ENCODE results near the gene ANKRD39. TPM values are rescaled to one million over a fixed set of nuclear protein-coding genes. Genes with fewer than 3 reads are reported as not detected.

Gene ANKRD39
- total and polyA plus RNA-seq, 2 of the 8 experiments (the other 6 are each of a cell fraction or from before 2014, with no cell fraction given) = 18.5 to 21.3 TPM

DNA sequence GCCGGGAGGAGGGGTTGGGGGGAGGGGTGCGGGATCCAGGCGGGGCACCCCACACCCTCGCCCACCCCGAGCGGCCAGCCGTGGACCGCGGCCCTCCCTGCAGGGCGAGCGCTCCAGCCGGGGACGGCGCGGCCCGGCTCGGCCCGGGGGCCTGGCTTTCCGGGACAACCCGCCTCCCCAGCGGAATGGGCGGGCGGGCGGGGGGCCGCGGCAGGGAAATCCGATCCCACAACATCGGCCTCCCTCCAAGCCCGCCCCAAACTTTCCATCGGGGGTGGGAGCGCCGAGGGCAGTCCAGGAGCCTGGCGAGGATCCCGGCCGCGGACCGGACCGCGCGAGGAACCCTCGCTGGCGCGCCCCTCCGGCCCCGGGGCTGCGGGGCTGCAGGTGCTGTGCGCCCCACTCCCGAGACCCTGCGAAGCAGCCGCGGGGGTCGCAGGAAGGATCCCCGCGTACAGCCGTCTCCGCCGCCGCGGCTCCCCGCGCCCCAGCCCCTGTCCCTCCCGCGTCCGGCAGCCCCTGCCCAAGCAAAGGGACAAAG, 11.5 kb upstream of the ANKRD39 start (continued):
- TF ChIP-seq RFX5 (IDR thresholded peaks at IDR 0.05; ENCODE audit: borderline replicate concordance, low read depth, low read length) = no peak
- TF ChIP-seq TCF12 (IDR thresholded peaks at IDR 0.05; ENCODE audit: low read depth, low read length) = no peak
- no peak for TF ChIP-seq ATF3 (IDR thresholded peaks at IDR 0.05; ENCODE audit: insufficient read depth, low read depth, low read length)
- no peak for TF ChIP-seq PHF8 (conservative IDR thresholded peaks at IDR 0.05; ENCODE audit: low read depth, low read length)

All from H1 (cell line).